GM12872 (cell line): ENCODE results near the gene C11orf91.

ENCODE experiments used
- CTCF ChIP-seq: IDR thresholded peaks from 3 replicates; pipeline ENCODE4 v1.5.1; 2011; ENCODE audit warnings: low read depth, mild to moderate bottlenecking, low read length, moderate library complexity; ENCODE audit not compliant: insufficient read depth

C11orf91 gene

GRCh38 chr11:33682446-33682845 is 18.2 kb downstream of the C11orf91 start:
- no peak for TF ChIP-seq CTCF

- no peak for TF ChIP-seq CTCF
These were observed 18.6 kb downstream of the C11orf91 start for GRCh38 chr11:33682019-33682418.

- no peak for TF ChIP-seq CTCF
These were observed 26.4 kb downstream of the C11orf91 start for GRCh38 chr11:33674035-33674814.

GRCh38 chr11:33672273-33672672 is 28.4 kb downstream of the C11orf91 start:
- no peak for TF ChIP-seq CTCF

- TF ChIP-seq CTCF = no peak
These were observed 30.2 kb downstream of the C11orf91 start for GRCh38 chr11:33670250-33671011.

- TF ChIP-seq CTCF = no peak
These were observed 30.9 kb downstream of the C11orf91 start for GRCh38 chr11:33669598-33670249.

- no peak for TF ChIP-seq CTCF
These were observed 31.6 kb downstream of the C11orf91 start for GRCh38 chr11:33668951-33669596.
